ENCODE measurements around the gene CACNB4. TPM values are rescaled to one million over a fixed set of nuclear protein-coding genes. Genes with fewer than 3 reads are reported as not detected.

The CACNB4 gene
- polyA plus RNA-seq (2012; rRNA removed): 0.10 and 0.18 TPM in 2 replicates
- 0.12 TPM in 2 replicates for polyA plus RNA-seq (2012; cell fraction: cytosol; rRNA removed)
- 0.54 and 0.70 TPM in 2 replicates for polyA plus RNA-seq (2012; cell fraction: nucleus; rRNA removed)

GRCh38 chr2:152098496-152099366 lies at the start of gene CACNB4:
Gene CACNB4, minus strand, starts transcription at chr2:152099044.
- peak; percentile 83 for DNase-seq
- Histone ChIP-seq H3K9me2 (no peaks in the 10 kb centered on the region), H3F3A (replicated peaks; ENCODE audit: insufficient read depth) (peaks cover 5% of the 10 kb centered on the region), H3K9me3 (no peaks in the 10 kb centered on the region), H3K27me3 (ENCODE audit: insufficient read depth) (peaks cover 34% of the 10 kb centered on the region), H3K9ac (no peak within 1 kb of the TSS), H2AFZ (ENCODE audit: low read depth) (peak within 1 kb of the TSS; percentile 74; the same call in 1 of the 2 replicates), H4K20me1 (ENCODE audit: insufficient read depth) (no peaks in the 10 kb centered on the region), H3K27ac (ENCODE audit: low read depth in 2 of 2, low read length in 1 of 2) (no peak within 1 kb of the TSS), H3K79me2 (ENCODE audit: insufficient read depth) (no peaks in the 10 kb centered on the region), H3K36me3 (replicated peaks in 1 of 2; ENCODE audit: control insufficient read depth in 1 of 2, insufficient read depth in 2 of 2, low read length in 1 of 2) (no peaks in the 10 kb centered on the region), H3K4me3 (ENCODE audit: low read depth in 2 of 2, low read length in 1 of 2) (peak within 1 kb of the TSS; percentile 49 to 66), H3K4me2 (peak within 1 kb of the TSS; percentile 100), H3K4me1 (ENCODE audit: control insufficient read depth in 1 of 2, insufficient read depth in 2 of 2, low read depth in 1 of 2, low read length in 1 of 2) (peaks cover 0 to 20% of the 10 kb centered on the region in 2 experiments; a peak in 2 of 4 replicates)
- WGBS (ENCODE audit: low lambda C conversion rate): 2% methylated on average over 52 of the region's 73 CpGs
- CTCF ChIA-PET: interaction anchor here (0.8 to 3.2 kb wide), 4 partner anchors 9 to 73 kb away, joined by 3 to 10 read pairs (median 6); no protein-coding TSS in a partner anchor
- TF ChIP-seq PBX3 (IDR thresholded peaks at IDR 0.05) (no peak), GABPA (IDR thresholded peaks at IDR 0.05; ENCODE audit: low read depth) (no peak), FOXM1 (IDR thresholded peaks at IDR 0.05; ENCODE audit: low read depth) (no peak), NRF1 (IDR thresholded peaks at IDR 0.05; ENCODE audit: low read depth, low read length) (no peak), FOSL2 (IDR thresholded peaks at IDR 0.05; ENCODE audit: borderline replicate concordance, low read depth) (no peak), FOXJ3 (CRISPR knock-in tag; IDR thresholded peaks at IDR 0.05) (no peak), RAD21 (IDR thresholded peaks at IDR 0.05; ENCODE audit: low read length) (no peak), RFX5 (IDR thresholded peaks at IDR 0.05; ENCODE audit: low read length) (no peak), POLR2AphosphoS5 (IDR thresholded peaks at IDR 0.05; ENCODE audit: low read depth, low read length) (no peak), MEF2A (IDR thresholded peaks at IDR 0.05; ENCODE audit: borderline replicate concordance, low read depth) (no peak), MAX (IDR thresholded peaks at IDR 0.05; ENCODE audit: low read depth) (no peak), ELF1 (IDR thresholded peaks at IDR 0.05) (no peak), JUND (IDR thresholded peaks at IDR 0.05) (no peak)
- TF ChIP-seq, protein P1, sequence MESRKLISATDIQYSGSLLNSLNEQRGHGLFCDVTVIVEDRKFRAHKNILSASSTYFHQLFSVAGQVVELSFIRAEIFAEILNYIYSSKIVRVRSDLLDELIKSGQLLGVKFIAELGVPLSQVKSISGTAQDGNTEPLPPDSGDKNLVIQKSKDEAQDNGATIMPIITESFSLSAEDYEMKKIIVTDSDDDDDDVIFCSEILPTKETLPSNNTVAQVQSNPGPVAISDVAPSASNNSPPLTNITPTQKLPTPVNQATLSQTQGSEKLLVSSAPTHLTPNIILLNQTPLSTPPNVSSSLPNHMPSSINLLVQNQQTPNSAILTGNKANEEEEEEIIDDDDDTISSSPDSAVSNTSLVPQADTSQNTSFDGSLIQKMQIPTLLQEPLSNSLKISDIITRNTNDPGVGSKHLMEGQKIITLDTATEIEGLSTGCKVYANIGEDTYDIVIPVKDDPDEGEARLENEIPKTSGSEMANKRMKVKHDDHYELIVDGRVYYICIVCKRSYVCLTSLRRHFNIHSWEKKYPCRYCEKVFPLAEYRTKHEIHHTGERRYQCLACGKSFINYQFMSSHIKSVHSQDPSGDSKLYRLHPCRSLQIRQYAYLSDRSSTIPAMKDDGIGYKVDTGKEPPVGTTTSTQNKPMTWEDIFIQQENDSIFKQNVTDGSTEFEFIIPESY (IDR thresholded peaks at IDR 0.05; ENCODE audit: borderline replicate concordance, low read depth): no peak
- TF ChIP-seq, protein P2, sequence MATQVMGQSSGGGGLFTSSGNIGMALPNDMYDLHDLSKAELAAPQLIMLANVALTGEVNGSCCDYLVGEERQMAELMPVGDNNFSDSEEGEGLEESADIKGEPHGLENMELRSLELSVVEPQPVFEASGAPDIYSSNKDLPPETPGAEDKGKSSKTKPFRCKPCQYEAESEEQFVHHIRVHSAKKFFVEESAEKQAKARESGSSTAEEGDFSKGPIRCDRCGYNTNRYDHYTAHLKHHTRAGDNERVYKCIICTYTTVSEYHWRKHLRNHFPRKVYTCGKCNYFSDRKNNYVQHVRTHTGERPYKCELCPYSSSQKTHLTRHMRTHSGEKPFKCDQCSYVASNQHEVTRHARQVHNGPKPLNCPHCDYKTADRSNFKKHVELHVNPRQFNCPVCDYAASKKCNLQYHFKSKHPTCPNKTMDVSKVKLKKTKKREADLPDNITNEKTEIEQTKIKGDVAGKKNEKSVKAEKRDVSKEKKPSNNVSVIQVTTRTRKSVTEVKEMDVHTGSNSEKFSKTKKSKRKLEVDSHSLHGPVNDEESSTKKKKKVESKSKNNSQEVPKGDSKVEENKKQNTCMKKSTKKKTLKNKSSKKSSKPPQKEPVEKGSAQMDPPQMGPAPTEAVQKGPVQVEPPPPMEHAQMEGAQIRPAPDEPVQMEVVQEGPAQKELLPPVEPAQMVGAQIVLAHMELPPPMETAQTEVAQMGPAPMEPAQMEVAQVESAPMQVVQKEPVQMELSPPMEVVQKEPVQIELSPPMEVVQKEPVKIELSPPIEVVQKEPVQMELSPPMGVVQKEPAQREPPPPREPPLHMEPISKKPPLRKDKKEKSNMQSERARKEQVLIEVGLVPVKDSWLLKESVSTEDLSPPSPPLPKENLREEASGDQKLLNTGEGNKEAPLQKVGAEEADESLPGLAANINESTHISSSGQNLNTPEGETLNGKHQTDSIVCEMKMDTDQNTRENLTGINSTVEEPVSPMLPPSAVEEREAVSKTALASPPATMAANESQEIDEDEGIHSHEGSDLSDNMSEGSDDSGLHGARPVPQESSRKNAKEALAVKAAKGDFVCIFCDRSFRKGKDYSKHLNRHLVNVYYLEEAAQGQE (IDR thresholded peaks at IDR 0.05; ENCODE audit: low read depth, low read length): no peak
- POLR2A ChIA-PET: no interaction called here

All from SK-N-SH (cell line).